Stimulated activated CD4-positive, alpha-beta T cell treated with anti-CD3 and anti-CD28 coated beads, Interleukin-2, amount 100 ng/mL, for 4 hours (primary cell): Measurements from ENCODE around the gene AKIRIN2.

ENCODE experiments used
- DNase-seq: peaks from one replicate; pipeline ENCODE4 v3.0.0-alpha.2; 2020; ENCODE audit warnings: low read depth

AKIRIN2 gene

DNA sequence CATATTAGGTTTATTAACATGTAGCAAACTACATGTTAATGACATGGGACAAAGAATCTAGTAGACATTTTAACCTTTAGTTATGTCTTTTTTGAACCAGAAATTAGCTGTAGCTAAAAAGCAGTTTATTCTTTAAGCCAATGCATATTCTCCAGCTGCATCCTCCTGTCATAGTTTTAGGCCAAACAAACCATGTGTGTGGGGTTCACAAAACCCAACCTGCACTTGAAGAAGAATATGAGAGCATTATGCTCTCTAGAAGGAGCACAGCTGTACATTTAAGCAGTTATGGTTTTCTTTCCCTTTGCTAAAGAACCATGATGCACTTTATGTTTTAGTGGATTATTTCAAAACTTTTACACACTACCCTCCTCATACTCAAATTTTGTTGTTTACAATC lies 46.2 kb downstream of the AKIRIN2 start:
- no peak for DNase-seq

DNA sequence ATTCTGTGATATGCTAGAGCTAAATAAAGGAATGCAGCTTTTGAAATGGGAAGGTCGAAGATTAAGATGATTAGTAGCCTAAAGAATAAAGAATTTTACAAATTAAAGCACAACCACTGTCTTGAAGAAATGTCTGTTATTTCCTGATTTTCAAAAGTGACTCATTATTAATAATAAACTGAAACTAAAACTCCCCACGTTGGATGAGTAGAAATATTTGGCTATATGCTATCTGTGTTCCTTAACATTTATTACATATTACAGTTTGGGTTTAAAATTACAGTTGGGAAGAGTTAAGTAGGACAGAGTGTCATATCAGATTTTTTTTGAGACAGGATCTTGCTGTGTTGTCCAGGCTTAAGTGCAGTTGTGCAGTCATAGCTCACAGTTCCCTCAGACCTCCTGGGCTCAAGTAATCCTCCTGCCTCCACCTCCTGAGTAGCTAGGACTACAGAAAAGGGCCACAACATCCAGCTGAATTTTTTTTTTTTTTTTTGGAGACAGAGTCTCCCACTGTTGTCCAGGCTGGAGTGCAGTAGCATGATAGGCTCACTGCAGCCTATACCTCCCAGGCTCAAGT lies 47.1 kb downstream of the AKIRIN2 start:
- DNase-seq, result no peak

DNA sequence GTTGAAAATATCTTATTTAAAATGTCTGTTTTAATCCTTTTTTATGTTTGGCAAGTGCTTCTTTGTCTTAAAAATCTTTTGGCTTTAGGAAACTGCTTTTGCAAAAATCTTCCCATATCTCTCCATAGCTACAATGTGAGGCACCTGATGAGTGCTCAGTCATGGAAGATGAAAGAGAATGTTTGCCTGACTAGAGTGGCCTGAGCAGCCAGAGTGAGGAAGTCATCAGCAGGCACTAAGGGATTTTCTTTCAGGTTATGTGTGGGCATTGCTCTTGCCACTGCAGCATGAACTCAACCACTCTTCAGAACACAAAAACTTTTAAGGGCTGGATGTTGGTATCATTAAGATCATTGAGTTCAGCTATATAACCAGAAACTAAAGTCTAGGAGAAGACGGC lies 47.9 kb downstream of the AKIRIN2 start:
- DNase-seq, result no peak

DNA sequence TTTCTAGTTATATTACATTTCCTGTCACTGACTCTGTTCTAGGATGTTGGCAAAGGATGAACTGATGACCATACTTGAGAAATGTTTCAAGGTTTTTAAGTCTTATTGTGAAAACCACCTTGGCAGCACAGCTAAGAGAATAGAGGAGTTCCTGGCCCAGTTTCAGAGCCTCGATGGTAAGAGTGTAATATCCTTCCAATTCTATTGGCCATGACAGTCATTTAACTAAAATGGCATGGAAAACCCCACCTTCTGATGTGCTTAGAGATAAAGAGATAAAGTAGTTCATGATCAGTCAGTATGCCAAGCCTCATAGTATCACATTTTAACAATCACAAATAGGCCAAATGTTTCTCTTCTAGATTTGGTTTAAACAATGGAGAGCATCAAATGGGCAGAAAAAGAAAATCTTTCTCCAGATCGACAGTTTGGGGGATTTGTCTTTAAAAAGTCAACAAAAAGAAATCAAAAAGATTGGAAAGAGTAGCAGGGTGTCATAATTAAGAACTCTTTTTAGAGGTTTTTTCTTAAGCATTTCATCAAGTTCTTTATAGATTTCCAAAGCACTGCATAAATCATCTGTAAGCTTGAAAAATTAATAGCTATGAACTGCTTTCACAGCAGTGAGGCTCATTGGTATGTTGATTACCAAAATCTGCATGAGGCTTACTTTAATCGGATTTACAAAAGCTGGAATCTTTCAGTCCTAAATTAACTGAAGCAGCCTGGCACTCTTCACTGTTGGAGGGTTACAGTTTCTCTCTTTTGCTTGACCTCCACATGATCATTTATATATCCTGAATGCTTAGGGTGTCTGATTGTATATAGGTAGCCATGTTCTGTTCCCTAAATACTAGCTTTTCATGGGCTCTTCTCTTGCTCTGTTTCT lies 48.7 kb downstream of the AKIRIN2 start:
- no peak for DNase-seq

DNA sequence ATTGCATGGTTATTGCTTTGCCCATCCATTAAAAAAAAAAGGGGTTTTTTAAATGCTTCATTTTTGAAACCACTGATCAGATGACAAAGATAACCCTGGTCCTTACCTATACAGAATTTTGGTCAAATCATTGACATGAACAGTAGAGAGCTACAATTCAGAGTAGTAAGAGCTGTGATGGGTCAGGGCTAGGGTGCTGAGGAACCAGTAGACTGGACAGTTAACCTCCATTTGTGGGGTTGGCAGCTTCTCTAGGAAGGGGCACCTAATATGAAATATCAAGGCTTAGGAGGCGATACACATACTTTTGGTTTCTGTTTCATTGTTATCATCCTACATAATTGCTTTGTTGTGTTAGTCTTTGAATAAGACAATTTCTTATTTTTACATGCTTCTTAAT lies 57.0 kb downstream of the AKIRIN2 start:
- DNase-seq, result no peak

DNA sequence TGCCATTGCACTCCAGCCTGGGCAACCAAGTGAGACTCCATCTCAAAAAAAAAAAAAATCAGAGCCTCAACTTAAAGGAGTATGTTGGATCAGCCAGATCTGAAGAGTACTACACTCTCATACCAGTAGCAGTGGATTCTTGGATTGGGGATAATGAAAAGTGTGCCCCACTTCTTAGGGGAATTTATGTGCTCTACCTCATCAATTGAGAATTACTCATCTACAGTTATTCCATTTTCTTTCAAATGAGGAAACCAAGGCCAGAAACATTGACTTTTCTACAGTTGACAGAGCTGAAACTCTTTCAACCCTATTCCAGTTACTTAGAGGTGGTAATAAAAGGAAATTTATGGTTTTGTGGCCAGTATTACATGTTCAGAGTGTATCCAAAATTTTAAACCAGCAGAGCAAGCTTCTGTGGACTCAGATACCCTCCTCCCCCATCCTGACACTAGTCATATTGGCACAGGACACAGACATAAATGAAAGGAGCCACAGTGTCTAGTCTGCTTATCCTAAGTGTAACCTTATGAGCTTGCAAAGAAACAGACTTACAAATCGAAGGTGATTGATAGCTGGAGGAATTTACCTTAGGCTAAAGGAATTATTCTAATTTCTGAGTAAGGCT lies 60.9 kb downstream of the AKIRIN2 start:
- DNase-seq, result no peak

DNA sequence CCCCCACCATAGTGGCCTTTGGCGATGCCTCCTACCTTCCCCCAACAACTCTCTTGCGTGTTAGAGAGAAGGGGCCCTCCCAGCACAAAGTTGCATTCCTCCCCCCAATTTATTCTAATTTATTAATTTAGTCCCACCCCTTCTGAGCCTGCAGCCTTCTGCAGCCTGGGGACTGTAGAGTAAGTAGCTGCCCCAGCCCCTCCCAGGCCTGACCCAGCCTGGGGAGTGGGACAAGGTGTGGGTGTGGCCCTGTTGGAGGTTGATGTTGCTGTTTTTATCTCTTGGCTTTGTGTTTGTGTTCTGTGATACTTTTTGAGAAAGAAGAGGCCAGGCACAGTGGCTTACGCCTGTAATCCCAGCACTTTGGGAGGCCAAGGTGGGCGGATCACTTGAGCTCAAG lies 62.7 kb downstream of the AKIRIN2 start:
- no peak for DNase-seq

DNA sequence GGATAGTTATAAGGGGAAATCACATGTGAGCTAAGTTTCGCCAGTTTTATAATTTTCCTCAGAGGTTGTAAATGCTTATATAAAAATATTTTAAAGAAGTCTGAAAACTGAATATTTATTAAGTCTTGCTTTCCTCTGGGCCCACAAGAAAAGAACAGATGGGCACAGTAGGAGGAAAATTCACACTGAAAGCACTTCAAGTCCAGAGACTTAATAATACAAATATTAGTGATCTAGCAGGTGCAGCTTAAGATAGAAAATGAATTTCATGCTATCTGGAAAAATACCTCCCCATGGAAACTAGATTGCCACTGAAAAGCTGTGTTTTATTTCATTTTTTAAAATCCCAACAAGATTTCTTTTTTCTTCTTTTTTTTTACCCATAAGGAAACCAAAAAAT lies 64.9 kb downstream of the AKIRIN2 start:
- no peak for DNase-seq

DNA sequence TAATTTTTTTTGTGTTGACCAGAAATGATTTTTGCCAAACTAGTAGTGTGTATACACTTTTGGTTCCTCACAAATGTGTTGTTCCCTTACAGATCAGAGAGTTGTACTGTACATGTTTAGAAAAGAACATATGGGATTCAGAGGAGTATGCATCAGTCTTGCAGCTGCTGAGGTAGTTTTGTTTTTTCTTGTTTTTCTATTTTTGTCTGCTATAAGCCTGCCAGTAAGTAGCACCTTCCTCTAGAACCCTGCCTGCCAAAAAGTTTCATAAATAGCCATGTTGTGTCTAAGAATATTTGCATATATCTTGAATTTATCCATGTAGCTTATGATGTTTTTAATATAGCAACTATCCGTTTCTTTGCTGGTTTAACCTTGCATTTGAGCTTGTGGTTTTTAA lies 65.7 kb downstream of the AKIRIN2 start:
- no peak for DNase-seq

DNA sequence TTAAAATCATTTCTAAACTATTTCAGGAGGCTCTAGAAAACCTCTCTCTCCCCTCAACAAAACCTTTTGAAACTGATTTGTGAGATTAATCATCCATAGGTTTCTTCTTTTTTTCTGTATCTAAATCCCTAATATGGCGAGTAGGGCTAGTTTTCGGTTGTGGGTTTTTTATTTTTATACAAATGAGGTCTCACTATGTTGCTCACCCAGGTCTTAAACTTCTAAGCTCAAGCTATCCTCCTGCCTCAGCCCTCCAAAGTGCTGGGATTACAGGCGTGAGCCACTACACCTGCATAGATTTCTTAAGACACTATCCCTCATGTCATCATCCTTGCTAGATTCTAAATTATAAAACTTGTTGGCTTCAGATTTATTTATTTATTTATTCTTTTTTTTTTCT lies 68.2 kb downstream of the AKIRIN2 start:
- no peak for DNase-seq

DNA sequence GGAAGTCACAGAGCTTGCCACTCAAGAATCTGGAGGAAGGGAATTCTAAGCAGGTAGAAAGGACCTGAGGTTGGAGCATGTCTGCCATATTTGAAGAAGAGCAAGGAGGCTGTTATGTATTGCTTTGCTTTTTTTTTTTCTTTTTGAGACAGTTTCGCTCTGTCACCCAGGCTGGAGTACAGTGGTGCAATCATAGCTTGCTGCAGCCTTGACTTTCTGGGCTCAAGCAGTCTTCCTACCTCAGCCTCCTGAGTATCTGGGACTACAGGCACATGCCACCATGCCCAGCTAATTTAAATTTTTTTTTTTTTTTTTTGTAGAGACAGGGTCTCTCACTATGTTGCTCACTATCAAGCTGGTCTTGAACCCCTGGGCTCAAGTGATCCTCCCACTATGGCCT lies 71.3 kb downstream of the AKIRIN2 start:
- DNase-seq, result no peak

DNA sequence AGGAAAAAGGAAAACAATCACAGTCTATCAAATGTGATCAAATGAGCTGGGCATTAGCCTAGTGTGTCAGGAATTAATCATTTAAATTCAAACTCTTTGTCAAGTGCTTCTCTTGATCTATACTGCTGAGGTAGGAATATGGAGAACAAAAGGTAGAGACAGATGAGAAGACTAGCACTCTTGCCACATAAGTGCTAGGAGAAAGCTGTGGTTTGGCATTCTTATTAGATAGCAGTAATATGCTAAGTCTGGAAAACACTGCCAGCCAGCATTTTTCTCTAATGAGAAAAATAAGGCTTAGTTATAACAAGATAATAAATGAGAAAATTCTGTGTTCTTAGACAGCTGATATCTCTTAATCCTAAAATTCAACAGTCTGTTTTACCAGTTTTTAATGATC lies 73.2 kb downstream of the AKIRIN2 start:
- DNase-seq, result no peak

DNA sequence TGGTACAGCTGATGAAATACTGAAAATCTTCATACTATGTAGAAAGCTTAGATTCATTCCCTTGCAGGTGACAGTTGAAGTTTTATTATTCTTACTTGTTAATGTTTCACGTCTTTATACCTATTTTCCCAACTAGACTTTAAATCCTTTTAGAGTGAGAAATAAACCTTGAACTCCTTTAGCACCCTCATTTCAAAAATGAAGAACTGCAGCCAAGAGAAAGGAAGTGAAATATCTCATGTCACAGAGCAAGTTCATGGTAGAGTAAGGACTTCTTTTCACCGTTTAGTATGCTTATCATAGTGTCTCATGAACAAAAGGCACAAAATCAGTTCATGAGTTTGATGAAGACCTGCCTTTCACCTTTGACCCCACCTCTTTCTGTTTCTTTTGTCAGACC lies 73.6 kb downstream of the AKIRIN2 start:
- DNase-seq, result no peak
